SK-N-SH (cell line): ENCODE results near the gene GOLGA6L7.

Experiments
- CHD2 ChIP-seq: fragments of 150-350 bp; IDR thresholded peaks from 2 replicates; pipeline ENCODE4 v1.6.1; 2018; ENCODE audit warnings: low read length; ENCODE audit not compliant: partially characterized antibody
- EP300 ChIP-seq, 2 experiments: IDR thresholded peaks; 2 replicates each; pipeline versions ENCODE4 v1.4.0 to v1.6.1; 2012; ENCODE audit warnings: borderline replicate concordance in 1 of 2, low read depth in 1 of 2, low read length in 1 of 2
- EZH2phosphoT487 ChIP-seq: fragments of 200-600 bp; sonication (generic); IDR thresholded peaks from 2 replicates; pipeline ENCODE4 v1.6.1; 2017; ENCODE audit warnings: low read depth, mixed run types, mild to moderate bottlenecking, antibody characterized with exemption, moderate library complexity, borderline replicate concordance
- FOXM1 ChIP-seq: IDR thresholded peaks from 2 replicates; pipeline ENCODE4 v1.4.0; 2012; ENCODE audit warnings: low read depth, mild to moderate bottlenecking
- POLR2AphosphoS5 ChIP-seq: IDR thresholded peaks from 2 replicates; pipeline ENCODE4 v1.6.1; 2012; ENCODE audit warnings: low read depth, low read length
- SIN3A ChIP-seq: IDR thresholded peaks from 2 replicates; pipeline ENCODE4 v1.6.1; 2012; ENCODE audit warnings: low read depth, mild to moderate bottlenecking, low read length, moderate library complexity, borderline replicate concordance
- SMC3 ChIP-seq: IDR thresholded peaks from 2 replicates; pipeline ENCODE4 v1.6.1; 2012; ENCODE audit warnings: low read depth, low read length, improper control_type of control experiment
- TF ChIP-seq, protein P1 (sequence below): fragments of 200-600 bp; sonication (generic); IDR thresholded peaks from 2 replicates; pipeline ENCODE4 v1.6.1; 2017; ENCODE audit warnings: antibody characterized with exemption, mild to moderate bottlenecking, moderate library complexity
- TF ChIP-seq, protein P2 (sequence below): fragments of 150-350 bp; IDR thresholded peaks from 2 replicates; pipeline ENCODE4 v1.6.1; 2017; ENCODE audit warnings: antibody characterized with exemption, low read length, low read depth, borderline replicate concordance

DNA sequence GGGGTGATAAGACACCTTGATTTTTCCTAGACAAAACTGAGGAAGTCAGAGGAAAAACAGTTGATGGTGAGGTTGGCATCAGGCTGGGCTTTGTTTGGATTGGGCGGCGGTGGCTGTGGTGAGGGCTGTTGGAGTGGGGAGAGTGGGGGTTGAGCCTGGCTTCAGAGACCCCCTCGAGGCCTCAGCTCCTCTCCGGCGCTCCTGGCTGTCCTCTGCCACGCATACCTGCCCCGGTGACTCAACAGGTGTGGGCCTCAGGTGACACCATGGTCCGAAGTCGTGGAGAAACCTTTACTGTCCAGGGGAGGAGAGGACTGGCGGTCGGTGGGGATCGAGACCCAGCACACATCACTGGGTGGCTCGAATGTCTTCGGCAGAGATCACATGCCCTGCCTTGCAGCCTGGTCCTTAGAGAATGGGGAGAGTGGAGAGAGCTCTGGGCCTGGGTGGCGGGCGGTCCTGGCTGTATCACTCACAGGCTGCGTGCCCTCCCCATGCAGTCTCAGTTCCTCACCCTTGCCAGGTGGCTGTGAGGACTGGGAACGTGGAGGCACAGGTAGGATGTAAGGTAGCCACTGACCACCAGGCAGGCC, 40.0 kb upstream of the GOLGA6L7 start:
- TF ChIP-seq, protein P1, sequence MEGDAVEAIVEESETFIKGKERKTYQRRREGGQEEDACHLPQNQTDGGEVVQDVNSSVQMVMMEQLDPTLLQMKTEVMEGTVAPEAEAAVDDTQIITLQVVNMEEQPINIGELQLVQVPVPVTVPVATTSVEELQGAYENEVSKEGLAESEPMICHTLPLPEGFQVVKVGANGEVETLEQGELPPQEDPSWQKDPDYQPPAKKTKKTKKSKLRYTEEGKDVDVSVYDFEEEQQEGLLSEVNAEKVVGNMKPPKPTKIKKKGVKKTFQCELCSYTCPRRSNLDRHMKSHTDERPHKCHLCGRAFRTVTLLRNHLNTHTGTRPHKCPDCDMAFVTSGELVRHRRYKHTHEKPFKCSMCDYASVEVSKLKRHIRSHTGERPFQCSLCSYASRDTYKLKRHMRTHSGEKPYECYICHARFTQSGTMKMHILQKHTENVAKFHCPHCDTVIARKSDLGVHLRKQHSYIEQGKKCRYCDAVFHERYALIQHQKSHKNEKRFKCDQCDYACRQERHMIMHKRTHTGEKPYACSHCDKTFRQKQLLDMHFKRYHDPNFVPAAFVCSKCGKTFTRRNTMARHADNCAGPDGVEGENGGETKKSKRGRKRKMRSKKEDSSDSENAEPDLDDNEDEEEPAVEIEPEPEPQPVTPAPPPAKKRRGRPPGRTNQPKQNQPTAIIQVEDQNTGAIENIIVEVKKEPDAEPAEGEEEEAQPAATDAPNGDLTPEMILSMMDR: no peak
- TF ChIP-seq POLR2AphosphoS5 (no peak), CHD2 (no peak), SIN3A (no peak), EP300 (IDR thresholded peaks at IDR 0.05; ENCODE audit: borderline replicate concordance in 1 of 2, low read depth in 1 of 2, low read length in 1 of 2) (no peak), FOXM1 (no peak), EZH2phosphoT487 (no peak), SMC3 (no peak)
- TF ChIP-seq, protein P2, sequence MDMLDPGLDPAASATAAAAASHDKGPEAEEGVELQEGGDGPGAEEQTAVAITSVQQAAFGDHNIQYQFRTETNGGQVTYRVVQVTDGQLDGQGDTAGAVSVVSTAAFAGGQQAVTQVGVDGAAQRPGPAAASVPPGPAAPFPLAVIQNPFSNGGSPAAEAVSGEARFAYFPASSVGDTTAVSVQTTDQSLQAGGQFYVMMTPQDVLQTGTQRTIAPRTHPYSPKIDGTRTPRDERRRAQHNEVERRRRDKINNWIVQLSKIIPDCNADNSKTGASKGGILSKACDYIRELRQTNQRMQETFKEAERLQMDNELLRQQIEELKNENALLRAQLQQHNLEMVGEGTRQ: no peak
